Measurements from ENCODE around the gene CCDC6.

DNA sequence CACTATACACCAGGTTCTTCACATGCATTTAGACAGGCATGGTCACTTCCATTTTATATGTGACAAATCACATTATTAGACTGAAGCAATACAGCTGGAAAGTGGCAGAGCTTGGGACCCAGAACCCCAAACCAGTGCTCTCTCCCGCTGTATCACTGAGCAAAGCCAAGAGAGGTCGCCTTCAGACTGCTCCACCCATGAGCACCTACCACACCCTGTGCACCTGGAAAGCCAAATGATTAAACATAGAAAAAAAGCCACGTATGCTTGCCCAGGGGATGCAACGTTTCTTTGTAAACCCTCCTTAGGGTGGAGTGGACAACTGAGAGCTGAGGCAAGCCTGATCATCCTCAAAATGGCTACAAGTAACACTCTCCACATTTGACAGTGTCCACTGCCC is 72.5 kb downstream of the CCDC6 start:
- TF ChIP-seq EZH2 (IDR thresholded peaks at IDR 0.05; ENCODE audit: insufficient read depth, poor library complexity, severe bottlenecking), result no peak
- no peak for TF ChIP-seq EZH2phosphoT487 (IDR thresholded peaks at IDR 0.05; ENCODE audit: insufficient read depth, low read depth)

All from GM23248 (cell line).